ENCODE results near the gene IL18R1.

Gene IL18R1

GRCh38 chr2:102435741-102436140 is 80.1 kb downstream of the IL18R1 start:
- DNase-seq = no peak

- no peak for DNase-seq
These were observed 80.7 kb downstream of the IL18R1 start for GRCh38 chr2:102436323-102436722.

- DNase-seq = no peak
These were observed 81.5 kb downstream of the IL18R1 start for GRCh38 chr2:102437122-102437521.

- DNase-seq = no peak
These were observed 82.5 kb downstream of the IL18R1 start for GRCh38 chr2:102438111-102438510.

- DNase-seq = no peak
These were observed 83.0 kb downstream of the IL18R1 start for GRCh38 chr2:102438578-102438977.

- no peak for DNase-seq
These were observed 83.6 kb downstream of the IL18R1 start for GRCh38 chr2:102439065-102439695.

- DNase-seq = no peak
These were observed 87.6 kb downstream of the IL18R1 start for GRCh38 chr2:102442967-102443828.

- DNase-seq = no peak
These were observed 88.6 kb downstream of the IL18R1 start for GRCh38 chr2:102444233-102444632.

GRCh38 chr2:102446936-102447335 is 91.3 kb downstream of the IL18R1 start:
- no peak for DNase-seq
